GM19324 (cell line): ENCODE results near the gene ICE1.
"Not testable (repeated sequence)": the region's sequence is repeated elsewhere in the genome, so short reads cannot be mapped to it uniquely, and the experiment has no call there.

Experiments used
- ATAC-seq: cut with Tn5 transposase; IDR thresholded peaks from one replicate; pipeline ENCODE4 v1.9.1; 2021; ENCODE audit warnings: mild to moderate bottlenecking, moderate library complexity; ENCODE audit not compliant: unreplicated experiment, low FRiP score

The ICE1 gene

GRCh38 chr5:5483350-5483749, 60.9 kb downstream of the ICE1 start:
- ATAC-seq = no peak

GRCh38 chr5:5483880-5484598, 61.6 kb downstream of the ICE1 start:
- ATAC-seq = no peak

- ATAC-seq = no peak
These were observed 63.6 kb downstream of the ICE1 start for GRCh38 chr5:5486122-5486521.

- no peak for ATAC-seq
These were observed 65.3 kb downstream of the ICE1 start for GRCh38 chr5:5487585-5488360.

- no peak for ATAC-seq
These were observed 68.4 kb downstream of the ICE1 start for GRCh38 chr5:5490774-5491347.

- ATAC-seq = no peak
These were observed 69.8 kb downstream of the ICE1 start for GRCh38 chr5:5492087-5492933.

GRCh38 chr5:5492934-5493271, 70.4 kb downstream of the ICE1 start:
- not testable (repeated sequence) for ATAC-seq

- ATAC-seq = peak; percentile 66
These were observed 72.3 kb downstream of the ICE1 start for GRCh38 chr5:5494489-5495402.

GRCh38 chr5:5497152-5497788, 74.8 kb downstream of the ICE1 start:
- no peak for ATAC-seq

- ATAC-seq = no peak
These were observed 77.0 kb downstream of the ICE1 start for GRCh38 chr5:5499442-5499841.

- ATAC-seq = no peak
These were observed 81.8 kb downstream of the ICE1 start for GRCh38 chr5:5504325-5504724.

GRCh38 chr5:5505815-5506214, 83.3 kb downstream of the ICE1 start:
- no peak for ATAC-seq

GRCh38 chr5:5508391-5508790, 85.9 kb downstream of the ICE1 start:
- no peak for ATAC-seq

- ATAC-seq = no peak
These were observed 89.5 kb downstream of the ICE1 start for GRCh38 chr5:5511904-5512416.

GRCh38 chr5:5512543-5512942, 90.1 kb downstream of the ICE1 start:
- no peak for ATAC-seq

GRCh38 chr5:5520622-5521021, 98.1 kb downstream of the ICE1 start:
- not testable (repeated sequence) for ATAC-seq

GRCh38 chr5:5521029-5521428, 98.6 kb downstream of the ICE1 start:
- ATAC-seq = no peak

GRCh38 chr5:5521478-5521877, 99.0 kb downstream of the ICE1 start:
- no peak for ATAC-seq

GRCh38 chr5:5522336-5522735, 99.9 kb downstream of the ICE1 start:
- no peak for ATAC-seq
